ENCODE data around the gene ACVR2A.

Gene ACVR2A

GRCh38 chr2:147844697-147845410 is at the start of gene ACVR2A:
Gene ACVR2A, plus strand, starts transcription at chr2:147845029. Its CDS starts 124 bp downstream, at chr2:147845153.
- no peak for TF ChIP-seq CTCF (IDR thresholded peaks at IDR 0.05)

GRCh38 chr2:147800316-147800715 is 44.5 kb upstream of the ACVR2A start:
- TF ChIP-seq CTCF (IDR thresholded peaks at IDR 0.05) = no peak

- TF ChIP-seq CTCF (IDR thresholded peaks at IDR 0.05) = no peak
Observed at GRCh38 chr2:147806846-147807245, 38.0 kb upstream of the ACVR2A start.

GRCh38 chr2:147808520-147808919 is 36.3 kb upstream of the ACVR2A start:
- no peak for TF ChIP-seq CTCF (IDR thresholded peaks at IDR 0.05)

- TF ChIP-seq CTCF (IDR thresholded peaks at IDR 0.05) = no peak
Observed at GRCh38 chr2:147810883-147811765, 33.7 kb upstream of the ACVR2A start.

GRCh38 chr2:147818741-147819140 is 26.1 kb upstream of the ACVR2A start:
- no peak for TF ChIP-seq CTCF (IDR thresholded peaks at IDR 0.05)

GRCh38 chr2:147824620-147825019 is 20.2 kb upstream of the ACVR2A start:
- TF ChIP-seq CTCF (IDR thresholded peaks at IDR 0.05) = no peak

Data from LNCAP (cell line).